Activated CD8-positive, alpha-beta memory T cell treated with anti-CD3 and anti-CD28 coated beads, Interleukin-2, amount 10 ng/mL, durations not matched to agents 7 days and 5 days (primary cell): ENCODE data around the gene ITGAX. TPM values are rescaled to one million over a fixed set of nuclear protein-coding genes. Genes with fewer than 3 reads are reported as not detected.
A peak's percentile ranks its signal among the peaks of the same experiment; 100 is the strongest.

Experiments used
- ATAC-seq: fragments of 150-1000 bp; cut with Tn5 transposase; one replicate; pipeline ENCODE4 v1.10.0; 2021; ENCODE audit warnings: moderate library complexity
- CTCF ChIA-PET: fragments of 350-600 bp; sonication (Branson Sonifier 250); formaldehyde crosslinking; loops from one replicate; lab custom pipeline; 2021; ENCODE audit warnings: antibody characterized with exemption; lab: Charles Lee
- DNase-seq: peaks from one replicate; pipeline ENCODE4 v3.0.0-alpha.2; 2020
- H3K27ac Mint-ChIP-seq: one replicate; pipeline ENCODE4 v1.8.0; 2021; ENCODE audit warnings: mild to moderate bottlenecking, mixed read lengths
- H3K27me3 Mint-ChIP-seq: one replicate; pipeline ENCODE4 v1.8.0; 2021; ENCODE audit warnings: mixed read lengths
- H3K36me3 Mint-ChIP-seq: one replicate; pipeline ENCODE4 v1.8.0; 2021; ENCODE audit warnings: mild to moderate bottlenecking, mixed read lengths
- H3K4me1 Mint-ChIP-seq: one replicate; pipeline ENCODE4 v1.8.0; 2021; ENCODE audit warnings: mixed read lengths
- H3K4me3 Mint-ChIP-seq: one replicate; pipeline ENCODE4 v1.8.0; 2021; ENCODE audit warnings: mild to moderate bottlenecking, moderate library complexity, mixed read lengths
- H3K9me3 Mint-ChIP-seq: one replicate; pipeline ENCODE4 v1.8.0; 2022; ENCODE audit warnings: low read depth, mixed read lengths
- total RNA-seq, 2 experiments: library from RNA; stranded (reverse); gene quantifications; one replicate each; pipeline ENCODE4 v1.2.3, GENCODE V29; 2021

Gene ITGAX
- total RNA-seq, 2 experiments from 2014 or later, result 56.8 to 62.0 TPM

DNA sequence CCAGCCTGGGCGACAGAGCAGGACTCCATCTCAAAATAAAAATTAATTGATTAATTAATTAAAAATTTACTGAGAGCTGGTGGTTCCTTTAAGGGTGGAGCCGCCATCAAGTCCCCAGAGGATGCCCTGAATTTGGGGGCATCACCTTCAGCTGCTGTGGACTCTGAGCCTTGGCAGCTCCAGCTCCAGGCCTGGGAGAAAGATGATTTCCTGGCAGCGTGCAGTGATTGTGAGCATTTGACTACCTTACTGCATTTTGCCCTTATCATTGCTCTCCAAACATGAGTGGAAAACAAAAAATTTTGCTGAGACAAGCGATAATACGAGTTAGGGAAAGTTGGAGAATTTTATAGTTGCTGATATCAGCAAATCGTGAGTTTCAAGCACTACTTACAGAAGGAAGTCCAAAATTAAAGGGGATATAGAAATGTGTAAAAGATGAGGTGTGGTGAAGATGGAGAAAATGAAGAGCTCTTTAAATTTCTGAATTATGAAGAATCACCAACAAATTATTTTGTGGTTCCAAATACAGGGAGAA is 35.6 kb downstream of the ITGAX start:
- ATAC-seq, result no peak
- CTCF ChIA-PET, result interaction anchor here (1.0 to 3.3 kb wide), 3 partner anchors 8 to 25 kb away, joined by 3 to 12 read pairs (median 4); no protein-coding TSS in a partner anchor
- Mint-ChIP-seq H3K9me3 (no peaks in the 10 kb centered on the region), H3K27me3 (peaks cover 21% of the 10 kb centered on the region), H3K4me3 (no peak overlapping the region), H3K4me1 (peaks cover 21% of the 10 kb centered on the region), H3K27ac (no peak overlapping the region), H3K36me3 (no peaks in the 10 kb centered on the region)
- DNase-seq, result no peak

GRCh38 chr16:31393056-31393455 is 38.1 kb downstream of the ITGAX start, which contains the start of gene ITGAD:
Gene ITGAD (plus strand): TSS chr16:31393335. CDS start chr16:31393361, 26 bp downstream.
- DNase-seq, result no peak
- no peak within 1 kb of the TSS for H3K4me3 Mint-ChIP-seq
- H3K36me3 Mint-ChIP-seq, result peaks cover 2% of the 10 kb centered on the region
- H3K9me3 Mint-ChIP-seq, result no peaks in the 10 kb centered on the region
- no peak within 1 kb of the TSS for H3K27ac Mint-ChIP-seq
- CTCF ChIA-PET, result interaction anchor here (3.3 kb wide), 1 partner anchor 10 kb away, joined by 12 read pairs; no protein-coding TSS in a partner anchor
- peaks cover 16% of the 10 kb centered on the region for H3K27me3 Mint-ChIP-seq
- ATAC-seq, result no peak
- H3K4me1 Mint-ChIP-seq, result peaks cover 9% of the 10 kb centered on the region

- CTCF ChIA-PET, result no interaction called here
- Mint-ChIP-seq H3K27me3 (peaks cover 3% of the 10 kb centered on the region), H3K4me1 (peaks cover 31% of the 10 kb centered on the region), H3K27ac (no peak overlapping the region), H3K9me3 (peaks cover 13% of the 10 kb centered on the region), H3K36me3 (peaks cover 21% of the 10 kb centered on the region), H3K4me3 (no peak overlapping the region)
- DNase-seq (no peak), ATAC-seq (no peak)
Measured at GRCh38 chr16:31395647-31396046, 40.7 kb downstream of the ITGAX start.

DNA sequence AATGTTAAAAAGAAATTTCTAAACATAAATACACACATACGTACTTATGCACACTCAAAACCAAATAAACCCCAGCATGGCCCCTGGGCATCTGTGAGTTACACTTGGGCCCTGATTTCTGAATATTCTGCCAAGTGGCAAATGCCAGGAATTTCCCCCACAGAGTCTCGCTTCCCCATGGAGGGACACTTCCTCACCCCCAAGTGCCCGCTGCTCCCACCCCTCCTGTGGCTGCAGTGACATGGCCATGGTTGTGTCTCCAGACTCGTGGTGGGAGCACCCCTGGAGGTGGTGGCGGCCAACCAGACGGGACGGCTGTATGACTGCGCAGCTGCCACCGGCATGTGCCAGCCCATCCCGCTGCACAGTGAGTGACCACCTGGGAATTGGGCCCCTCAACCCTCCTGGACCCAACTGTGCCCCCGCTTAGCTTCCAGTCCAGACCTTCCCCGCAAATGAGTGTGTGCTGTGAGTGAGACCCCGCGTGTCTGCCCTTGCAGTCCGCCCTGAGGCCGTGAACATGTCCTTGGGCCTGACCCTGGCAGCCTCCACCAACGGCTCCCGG is 42.2 kb downstream of the ITGAX start:
- H3K4me1 Mint-ChIP-seq, result peaks cover 43% of the 10 kb centered on the region
- H3K36me3 Mint-ChIP-seq, result peaks cover 21% of the 10 kb centered on the region
- no peak for DNase-seq
- H3K27me3 Mint-ChIP-seq, result no peaks in the 10 kb centered on the region
- no peak overlapping the region for H3K27ac Mint-ChIP-seq
- no peak for ATAC-seq
- no peak overlapping the region for H3K4me3 Mint-ChIP-seq
- CTCF ChIA-PET, result no interaction called here
- H3K9me3 Mint-ChIP-seq, result peaks cover 13% of the 10 kb centered on the region

GRCh38 chr16:31397701-31398100 is 42.7 kb downstream of the ITGAX start:
- Mint-ChIP-seq H3K4me1 (peaks cover 46% of the 10 kb centered on the region), H3K36me3 (peaks cover 21% of the 10 kb centered on the region)
- no peak for ATAC-seq

GRCh38 chr16:31400191-31400590 is 45.2 kb downstream of the ITGAX start:
- H3K9me3 Mint-ChIP-seq, result peaks cover 13% of the 10 kb centered on the region
- H3K27me3 Mint-ChIP-seq, result no peaks in the 10 kb centered on the region
- DNase-seq (peak; percentile 82), ATAC-seq (peak; percentile 71)
- H3K4me3 Mint-ChIP-seq, result peak overlapping the region; percentile 21
- H3K4me1 Mint-ChIP-seq, result peaks cover 55% of the 10 kb centered on the region
- H3K36me3 Mint-ChIP-seq, result peaks cover 21% of the 10 kb centered on the region
- CTCF ChIA-PET, result interaction anchor here (1.0 kb wide), 2 partner anchors 9 to 244 kb away, joined by 3 read pairs; no protein-coding TSS in a partner anchor
- H3K27ac Mint-ChIP-seq, result peak overlapping the region; percentile 86

More at GRCh38 chr16:31397701-31398100, 42.7 kb downstream of the ITGAX start:
- Mint-ChIP-seq H3K27ac (no peak overlapping the region), H3K9me3 (peaks cover 13% of the 10 kb centered on the region), H3K4me3 (no peak overlapping the region), H3K27me3 (no peaks in the 10 kb centered on the region)
- DNase-seq, result no peak
- CTCF ChIA-PET, result no interaction called here

GRCh38 chr16:31401436-31401835 is 46.5 kb downstream of the ITGAX start:
- H3K4me3 Mint-ChIP-seq, result no peak overlapping the region
- H3K27ac Mint-ChIP-seq, result peak overlapping the region; percentile 60
- peaks cover 49% of the 10 kb centered on the region for H3K4me1 Mint-ChIP-seq
- H3K27me3 Mint-ChIP-seq, result no peaks in the 10 kb centered on the region
- no peak for DNase-seq
- no peak for ATAC-seq
- CTCF ChIA-PET, result interaction anchor here (0.9 kb wide), 1 partner anchor 19 kb away, joined by 3 read pairs; no protein-coding TSS in a partner anchor
- peaks cover 21% of the 10 kb centered on the region for H3K36me3 Mint-ChIP-seq
- H3K9me3 Mint-ChIP-seq, result peaks cover 13% of the 10 kb centered on the region

DNA sequence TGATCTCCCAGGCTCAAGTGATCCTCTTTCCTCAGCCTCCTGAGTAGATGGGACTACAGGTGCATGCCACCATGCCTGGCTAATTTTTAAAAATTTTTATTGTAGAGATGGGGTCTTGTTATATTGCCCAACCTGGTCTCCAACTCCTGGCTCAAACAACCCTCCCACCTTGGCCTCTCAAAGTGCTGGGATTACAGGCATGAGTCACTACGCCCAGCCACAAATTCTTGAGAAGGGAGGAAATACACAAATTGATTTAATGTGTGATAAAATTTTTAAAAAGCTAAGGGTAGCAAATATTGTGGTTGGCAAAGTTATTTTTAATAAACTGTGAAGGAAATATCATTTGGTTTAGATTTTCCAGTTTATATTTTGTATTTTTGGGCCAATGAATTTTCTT is 47.7 kb downstream of the ITGAX start:
- H3K27me3 Mint-ChIP-seq, result peaks cover 6% of the 10 kb centered on the region
- CTCF ChIA-PET, result interaction anchor here (1.2 to 1.9 kb wide), 2 partner anchors 19 to 40 kb away, joined by 6 to 7 read pairs; partner anchors contain the start of gene ZNF843
- DNase-seq, result no peak
- no peak overlapping the region for H3K4me3 Mint-ChIP-seq
- peak overlapping the region; percentile 54 for H3K27ac Mint-ChIP-seq
- peaks cover 48% of the 10 kb centered on the region for H3K4me1 Mint-ChIP-seq
- no peak for ATAC-seq
- H3K9me3 Mint-ChIP-seq, result peaks cover 13% of the 10 kb centered on the region
- peaks cover 20% of the 10 kb centered on the region for H3K36me3 Mint-ChIP-seq

- H3K4me1 Mint-ChIP-seq, result peaks cover 42% of the 10 kb centered on the region
- H3K27ac Mint-ChIP-seq, result no peak overlapping the region
- H3K36me3 Mint-ChIP-seq, result peaks cover 16% of the 10 kb centered on the region
- no peak overlapping the region for H3K4me3 Mint-ChIP-seq
- peaks cover 11% of the 10 kb centered on the region for H3K27me3 Mint-ChIP-seq
- ATAC-seq, result no peak
- peaks cover 12% of the 10 kb centered on the region for H3K9me3 Mint-ChIP-seq
- no peak for DNase-seq
- CTCF ChIA-PET, result interaction anchor here (1.9 kb wide), 1 partner anchor 39 kb away, joined by 7 read pairs; the partner anchor contains the start of gene ZNF843
Measured at GRCh38 chr16:31403590-31404352, 48.8 kb downstream of the ITGAX start.

DNA sequence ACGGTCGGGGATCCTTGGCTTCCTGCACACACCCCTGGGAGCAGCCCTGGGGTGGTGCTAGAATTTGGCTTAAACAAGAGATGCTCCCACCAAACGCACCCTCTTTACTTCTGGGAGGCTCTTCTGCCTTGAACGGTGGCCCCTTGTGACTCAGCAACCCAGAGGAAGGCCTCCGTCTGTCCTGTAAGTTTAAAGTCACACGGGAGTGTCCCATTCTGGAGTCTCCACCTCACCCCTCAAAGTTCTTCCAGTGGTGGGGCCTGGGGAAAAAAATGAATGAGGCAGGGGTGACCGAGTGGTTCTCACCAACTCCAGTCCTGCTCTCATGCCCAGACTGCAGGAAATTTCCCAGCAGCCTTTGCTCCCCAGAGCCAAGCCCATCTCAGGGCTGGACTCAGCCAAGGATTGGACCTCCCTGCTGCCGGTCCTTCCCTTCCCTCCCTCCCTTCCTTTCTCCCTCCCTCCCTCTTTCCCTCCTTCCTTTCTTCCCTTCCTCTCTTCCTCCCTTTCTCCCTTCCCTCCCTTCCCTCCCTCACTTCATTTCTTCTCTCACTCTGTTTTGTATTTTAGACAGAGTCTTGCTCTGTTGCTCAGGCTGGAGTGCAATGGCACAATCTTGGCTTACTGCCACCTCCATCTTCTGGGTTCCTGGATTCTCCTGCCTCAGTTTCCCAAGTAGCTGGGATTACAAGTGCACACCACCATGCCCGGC is 49.5 kb downstream of the ITGAX start:
- Mint-ChIP-seq H3K4me1 (peaks cover 36% of the 10 kb centered on the region), H3K36me3 (peaks cover 9% of the 10 kb centered on the region), H3K27ac (no peak overlapping the region), H3K9me3 (peaks cover 5% of the 10 kb centered on the region), H3K27me3 (peaks cover 15% of the 10 kb centered on the region), H3K4me3 (no peak overlapping the region)
- CTCF ChIA-PET, result no interaction called here
- DNase-seq, result no peak
- ATAC-seq, result no peak

DNA sequence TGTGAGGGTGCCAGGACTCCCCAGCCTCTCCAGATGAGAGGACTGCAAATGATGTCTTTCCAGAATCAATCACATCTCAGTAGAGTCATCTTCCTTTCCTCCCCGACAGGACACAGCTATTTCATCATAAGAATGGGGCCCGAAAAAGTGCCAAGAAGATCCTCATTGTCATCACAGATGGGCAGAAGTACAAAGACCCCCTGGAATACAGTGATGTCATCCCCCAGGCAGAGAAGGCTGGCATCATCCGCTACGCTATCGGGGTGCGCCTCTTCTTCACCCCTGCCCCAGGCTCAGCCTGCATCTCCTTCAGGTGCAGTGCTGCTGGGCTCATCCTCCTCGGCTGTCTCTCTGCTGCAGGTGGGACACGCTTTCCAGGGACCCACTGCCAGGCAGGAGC is 52.4 kb downstream of the ITGAX start:
- CTCF ChIA-PET, result interaction anchor here (1.6 kb wide), 1 partner anchor 207 kb away, joined by 3 read pairs; no protein-coding TSS in a partner anchor

GRCh38 chr16:31409433-31409832 is 54.5 kb downstream of the ITGAX start:
- H3K4me1 Mint-ChIP-seq, result peaks cover 11% of the 10 kb centered on the region
- H3K36me3 Mint-ChIP-seq, result no peaks in the 10 kb centered on the region
- no peak for DNase-seq
- no peak overlapping the region for H3K27ac Mint-ChIP-seq
- ATAC-seq, result no peak
- H3K4me3 Mint-ChIP-seq, result no peak overlapping the region
- CTCF ChIA-PET, result interaction anchor here (1.1 kb wide), 1 partner anchor 12 kb away, joined by 3 read pairs; no protein-coding TSS in a partner anchor
- H3K9me3 Mint-ChIP-seq, result no peaks in the 10 kb centered on the region
- peaks cover 23% of the 10 kb centered on the region for H3K27me3 Mint-ChIP-seq

More for the DNA sequence above, 52.4 kb downstream of the ITGAX start:
- H3K4me3 Mint-ChIP-seq, result no peak overlapping the region
- ATAC-seq (no peak), DNase-seq (no peak)
- H3K27ac Mint-ChIP-seq, result no peak overlapping the region
- peaks cover 13% of the 10 kb centered on the region for H3K4me1 Mint-ChIP-seq
- H3K9me3 Mint-ChIP-seq, result no peaks in the 10 kb centered on the region
- peaks cover 17% of the 10 kb centered on the region for H3K27me3 Mint-ChIP-seq
- no peaks in the 10 kb centered on the region for H3K36me3 Mint-ChIP-seq

GRCh38 chr16:31410082-31410481 is 55.1 kb downstream of the ITGAX start:
- Mint-ChIP-seq H3K36me3 (no peaks in the 10 kb centered on the region), H3K27me3 (peaks cover 23% of the 10 kb centered on the region), H3K4me1 (peaks cover 17% of the 10 kb centered on the region), H3K27ac (no peak overlapping the region), H3K9me3 (no peaks in the 10 kb centered on the region), H3K4me3 (no peak overlapping the region)
- no peak for DNase-seq
- CTCF ChIA-PET, result interaction anchor here (1.1 kb wide), 1 partner anchor 11 kb away, joined by 3 read pairs; no protein-coding TSS in a partner anchor
- ATAC-seq, result no peak
